Vagina (tissue), 2 donors: Measurements from ENCODE around the gene LMO1.

Experiments used
- POLR2A ChIP-seq, 2 donors: fragments of 450-650 bp; IDR thresholded peaks; one replicate each; pipeline ENCODE4 v1.6.1; 2017; ENCODE audit warnings: antibody characterized with exemption in 2 of 2, mild to moderate bottlenecking in 2 of 2, moderate library complexity in 2 of 2
- POLR2AphosphoS5 ChIP-seq, 2 donors: sonication (generic); formaldehyde crosslinking; IDR thresholded peaks; one replicate each; pipeline ENCODE4 v1.9.0; 2017; ENCODE audit warnings: antibody characterized with exemption in 2 of 2, mild to moderate bottlenecking in 2 of 2, low read depth in 1 of 2; ENCODE audit not compliant: insufficient read depth in 1 of 2

DNA sequence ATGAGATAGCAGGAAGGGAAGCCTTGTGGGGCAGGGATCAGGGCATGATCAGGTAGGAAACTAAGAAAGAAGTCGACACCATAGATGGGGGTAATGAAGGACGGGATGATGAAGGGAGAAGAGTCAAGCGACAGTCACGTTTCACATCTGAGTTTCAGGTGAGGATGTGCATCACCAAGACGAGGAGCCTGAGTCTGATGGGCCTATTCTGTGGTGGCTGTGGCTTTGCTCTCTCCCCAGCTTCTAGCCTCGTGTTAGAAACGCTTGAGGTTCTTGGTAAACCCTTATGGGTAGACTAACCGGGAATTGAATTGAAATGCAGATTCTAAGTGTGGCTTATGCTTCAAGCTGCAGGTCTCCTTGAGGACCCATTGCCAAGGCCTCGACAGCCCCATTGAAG lies 45.6 kb upstream of the LMO1 start:
- no peak for TF ChIP-seq POLR2AphosphoS5 (IDR thresholded peaks at IDR 0.05; ENCODE audit: insufficient read depth in 1 of 2, low read depth in 1 of 2)
- TF ChIP-seq POLR2A (IDR thresholded peaks at IDR 0.05): no peak
